ENCODE measurements around the gene NACC1.

Gene NACC1

GRCh38 chr19:13121551-13122274 is 3.6 kb downstream of the NACC1 start (continued):
- TF ChIP-seq PRDM10 (tag by site-specific recombination; IDR thresholded peaks at IDR 0.05), result no peak
- TF ChIP-seq GFI1B (tag by site-specific recombination; IDR thresholded peaks at IDR 0.05), result no peak
- no peak for TF ChIP-seq TCF7L2 (IDR thresholded peaks at IDR 0.05; ENCODE audit: borderline replicate concordance, low read depth, low read length)
- no peak for TF ChIP-seq ZNF394 (tag by site-specific recombination; IDR thresholded peaks at IDR 0.05; ENCODE audit: borderline replicate concordance)
- TF ChIP-seq ZFP3 (tag by site-specific recombination; IDR thresholded peaks at IDR 0.05; ENCODE audit: low read depth), result no peak
- TF ChIP-seq ATF2 (tag by site-specific recombination; IDR thresholded peaks at IDR 0.05; ENCODE audit: low read depth), result no peak
- TF ChIP-seq YY2 (tag by site-specific recombination; IDR thresholded peaks at IDR 0.05), result no peak
- no peak for TF ChIP-seq ZNF140 (tag by site-specific recombination; IDR thresholded peaks at IDR 0.05)
- TF ChIP-seq ZNF280D (tag by site-specific recombination; IDR thresholded peaks at IDR 0.05), result no peak

GRCh38 chr19:13122275-13122878 is 4.3 kb downstream of the NACC1 start:
- ChIA-PET CTCF (no interaction called here), POLR2A (interaction anchor here (1.1 to 1.5 kb wide), 2 partner anchors 9 to 45 kb away, joined by 3 to 4 read pairs; no protein-coding TSS in a partner anchor)
- no peak overlapping the region for H3K27ac ChIP-seq (ENCODE audit: extremely low read depth, low read depth, low read length)
- peaks cover 4 to 57% of the 10 kb centered on the region in 2 experiments; a peak in 2 of 3 replicates for H3K36me3 ChIP-seq (ENCODE audit: control insufficient read depth in 2 of 2, insufficient read depth in 1 of 2, low read length in 2 of 2)
- TF ChIP-seq RBAK (tag by site-specific recombination; IDR thresholded peaks at IDR 0.05) (no peak), TRIM28 (IDR thresholded peaks at IDR 0.05; ENCODE audit: borderline replicate concordance, low read length) (no peak)
- no peak overlapping the region for H3K4me3 ChIP-seq (ENCODE audit: low read depth, low read length)
- H3K9me3 ChIP-seq (ENCODE audit: control insufficient read depth, insufficient read depth, low read depth, low read length), result no peaks in the 10 kb centered on the region
- peaks cover 7% of the 10 kb centered on the region for H3K4me1 ChIP-seq (ENCODE audit: control insufficient read depth, insufficient read depth, low read length)
